Left hindlimb (tissue), 1 donor: ENCODE data around the gene PPCS.
"Not testable (repeated sequence)": the region's sequence is repeated elsewhere in the genome, so short reads cannot be mapped to it uniquely, and the experiment has no call there.

ENCODE experiments used
- DNase-seq: peaks from one replicate; pipeline ENCODE4 v3.0.0-alpha.2; 2018

Gene PPCS

DNA sequence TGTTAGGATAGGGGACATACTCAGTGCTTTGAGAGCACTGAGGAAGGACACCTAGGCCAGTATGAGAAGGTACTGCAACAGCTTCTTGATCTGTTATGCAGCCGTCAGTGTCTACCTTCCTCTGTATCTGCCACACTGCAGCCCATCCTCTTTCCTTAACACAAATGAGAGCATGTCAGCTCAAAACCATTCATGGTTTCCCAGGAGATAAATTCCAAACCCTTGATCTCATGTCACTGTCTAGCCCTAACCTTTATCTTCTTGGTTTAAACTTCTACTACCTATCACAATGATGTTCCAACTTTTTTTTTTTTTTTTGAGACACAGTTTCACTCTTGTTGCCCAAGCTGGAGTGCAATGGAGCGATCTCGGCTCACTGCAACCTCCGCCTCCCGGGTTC is 1.9 kb upstream of the PPCS start:
- no peak for DNase-seq

DNA sequence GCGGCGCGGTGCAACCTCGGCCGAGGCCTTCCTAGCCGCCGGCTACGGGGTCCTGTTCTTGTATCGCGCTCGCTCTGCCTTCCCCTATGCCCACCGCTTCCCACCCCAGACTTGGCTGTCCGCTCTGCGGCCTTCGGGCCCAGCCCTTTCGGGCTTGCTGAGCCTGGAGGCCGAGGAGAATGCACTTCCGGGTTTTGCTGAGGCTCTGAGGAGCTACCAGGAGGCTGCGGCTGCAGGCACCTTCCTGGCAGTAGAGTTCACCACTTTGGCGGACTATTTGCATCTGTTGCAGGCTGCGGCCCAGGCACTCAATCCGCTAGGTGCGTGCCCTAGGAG is 379 bp downstream of the PPCS start:
- DNase-seq, result no peak

DNA sequence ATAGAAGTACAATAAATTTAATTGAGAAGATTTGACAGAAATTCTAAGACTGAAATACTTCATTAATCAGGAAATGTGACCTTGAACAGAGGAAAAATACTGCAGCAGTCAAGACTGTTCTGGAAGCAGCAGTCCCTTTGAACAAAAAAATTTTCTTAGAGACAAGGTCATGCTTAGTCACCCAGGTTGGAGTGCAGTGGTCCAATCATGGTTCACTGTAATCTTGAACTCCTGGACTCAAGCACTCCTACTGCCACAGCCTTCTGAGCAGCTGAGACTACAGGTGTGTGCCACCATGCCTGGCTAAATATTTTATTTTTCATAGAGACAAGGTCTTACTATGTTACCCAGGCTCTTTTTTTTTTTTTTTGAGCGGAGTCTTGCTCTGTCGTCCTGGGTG is 4.9 kb downstream of the PPCS start:
- DNase-seq, result no peak

DNA sequence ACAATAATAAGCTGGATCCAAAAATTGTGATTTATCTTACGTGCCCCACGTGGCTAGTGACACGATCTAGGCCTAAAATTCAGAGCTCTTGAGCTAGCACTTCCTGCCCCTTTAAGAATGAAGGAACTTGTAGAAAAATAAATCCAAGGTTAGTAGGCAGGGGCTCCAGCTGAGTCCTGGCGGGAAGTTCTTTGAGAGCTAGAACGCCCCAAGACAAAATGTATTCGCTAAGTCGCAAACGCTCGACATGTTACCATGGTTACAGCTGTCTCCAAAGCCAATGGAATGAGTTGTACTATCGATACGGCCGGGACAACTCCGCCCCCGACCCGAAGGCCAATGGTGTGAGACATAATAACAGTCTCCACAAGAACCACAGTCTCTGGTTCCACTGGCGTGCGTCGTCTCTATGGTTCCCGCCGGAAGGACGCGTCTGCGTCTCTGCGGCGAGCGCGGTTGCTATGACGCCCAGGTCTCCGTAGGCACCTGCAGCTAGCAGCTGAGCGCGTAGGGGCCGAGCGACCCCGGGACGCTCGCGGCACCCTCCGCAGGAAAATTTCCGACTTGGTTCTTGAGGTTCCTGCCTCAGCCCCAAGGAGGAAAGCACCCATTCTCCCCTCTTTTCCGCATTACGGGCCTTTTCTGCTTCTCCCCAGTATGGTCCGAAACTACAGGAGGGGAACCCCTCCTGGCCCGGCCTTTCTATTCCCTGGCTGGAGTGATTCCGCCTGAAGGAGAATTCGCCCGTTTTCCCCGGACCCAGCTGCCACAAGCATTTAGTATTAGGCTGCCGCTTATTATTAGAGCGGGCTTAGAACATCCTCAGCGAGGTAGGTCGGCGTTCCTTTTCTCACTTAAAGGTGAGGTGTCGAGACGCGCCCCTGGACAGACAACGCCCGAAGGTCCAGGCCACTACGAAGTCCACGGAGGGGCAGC is 6.8 kb downstream of the PPCS start, which contains the start of gene CCDC30:
Gene CCDC30, plus strand, starts transcription at position 459 of the 936 bp plus-strand sequence. CDS start 17,266 bp downstream, outside the sequence.
- DNase-seq, result peak; percentile 96

DNA sequence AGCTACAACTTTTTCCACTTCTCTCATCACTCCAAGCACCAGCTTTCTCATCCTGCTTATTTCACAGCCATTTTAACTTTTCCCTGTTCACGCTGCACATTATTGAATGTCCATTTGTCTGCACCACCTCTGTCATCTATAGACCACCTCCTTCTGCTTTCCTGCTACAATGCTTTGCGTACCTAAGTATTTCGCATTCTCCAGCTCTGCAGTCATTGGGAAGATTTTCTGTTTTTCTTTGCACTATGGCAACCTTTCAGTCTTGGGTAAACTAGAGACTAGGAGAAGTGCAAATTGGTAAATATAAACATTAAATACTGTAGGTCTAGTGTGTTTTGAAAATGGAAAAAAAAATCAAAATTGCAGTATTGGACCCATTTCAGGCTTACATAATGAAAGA is 7.6 kb downstream of the PPCS start:
- no peak for DNase-seq

DNA sequence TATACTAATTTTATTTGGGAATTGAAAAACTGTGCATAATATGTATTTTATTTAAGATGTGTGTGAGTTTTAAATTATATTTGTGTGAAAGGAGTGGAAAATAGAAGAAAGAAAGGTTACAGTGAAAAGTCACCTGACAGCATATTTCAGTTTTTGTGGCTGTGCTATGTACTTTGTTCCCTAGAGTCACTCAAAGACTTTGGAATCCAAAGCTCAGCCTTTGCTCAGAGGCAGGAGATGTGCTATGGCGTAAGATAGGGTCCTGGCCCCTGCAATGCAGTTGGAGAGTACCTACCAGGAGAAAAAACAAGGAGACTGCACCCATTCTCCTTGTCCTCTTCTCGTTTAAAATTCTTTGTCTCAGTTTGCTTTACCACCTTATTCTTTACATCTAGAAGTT is 9.7 kb downstream of the PPCS start:
- DNase-seq, result no peak

DNA sequence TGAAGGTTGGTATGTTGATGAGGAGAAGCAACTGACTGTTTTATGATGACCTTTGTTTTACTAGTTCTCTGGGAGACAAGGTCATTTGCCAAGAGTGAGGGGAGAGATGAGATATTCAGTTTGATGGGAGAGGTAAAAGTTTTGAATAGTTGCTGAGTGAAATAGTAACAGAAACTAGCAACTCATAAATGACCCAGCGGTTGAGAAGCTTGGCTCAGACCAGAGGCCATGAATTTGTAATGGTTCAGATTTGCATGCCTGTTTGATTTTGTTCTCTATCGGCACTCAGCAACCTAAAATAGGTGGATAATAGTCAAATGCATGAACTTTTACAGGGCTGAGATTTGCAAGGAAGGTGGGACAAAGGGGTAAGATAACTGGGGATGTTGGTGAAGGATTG is 13.4 kb downstream of the PPCS start:
- DNase-seq, result no peak

DNA sequence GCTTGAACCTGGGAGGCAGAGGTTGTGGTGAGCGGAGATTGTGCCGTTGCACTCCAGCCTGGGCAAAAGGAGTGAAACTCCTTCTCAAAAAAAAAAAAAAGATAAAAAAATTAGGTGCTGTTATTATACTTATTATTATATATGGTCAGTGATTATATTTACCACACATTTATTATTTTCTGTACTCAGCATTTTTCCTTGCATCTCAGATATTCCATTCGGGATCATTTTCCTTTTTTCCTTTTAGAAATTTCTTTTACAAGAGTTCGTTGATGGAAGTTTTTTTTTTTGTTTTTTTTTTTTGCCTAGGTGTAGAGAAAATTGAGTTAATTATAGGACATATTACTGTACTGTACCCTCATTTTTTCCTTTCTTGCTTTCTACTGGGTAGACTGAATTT is 20.3 kb downstream of the PPCS start:
- no peak for DNase-seq

DNA sequence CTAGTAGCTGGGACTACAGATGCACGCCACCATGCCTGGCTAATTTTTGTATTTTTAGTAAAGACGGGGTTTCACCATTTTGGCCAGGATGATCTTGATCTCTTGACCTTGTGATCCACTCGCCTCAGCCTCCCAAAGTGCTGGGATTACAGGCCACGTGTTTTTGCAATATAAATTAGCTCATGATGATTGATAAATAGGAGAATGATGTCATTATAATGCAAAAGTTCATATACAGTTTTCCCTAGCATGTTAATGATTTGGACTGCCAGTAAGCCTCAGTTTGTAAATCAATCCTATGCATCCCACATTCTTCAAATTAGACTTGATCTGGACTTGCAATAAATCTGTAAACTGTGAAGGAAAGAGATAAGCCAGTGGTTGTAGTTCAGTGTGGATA is 21.0 kb downstream of the PPCS start:
- not testable (repeated sequence) for DNase-seq

DNA sequence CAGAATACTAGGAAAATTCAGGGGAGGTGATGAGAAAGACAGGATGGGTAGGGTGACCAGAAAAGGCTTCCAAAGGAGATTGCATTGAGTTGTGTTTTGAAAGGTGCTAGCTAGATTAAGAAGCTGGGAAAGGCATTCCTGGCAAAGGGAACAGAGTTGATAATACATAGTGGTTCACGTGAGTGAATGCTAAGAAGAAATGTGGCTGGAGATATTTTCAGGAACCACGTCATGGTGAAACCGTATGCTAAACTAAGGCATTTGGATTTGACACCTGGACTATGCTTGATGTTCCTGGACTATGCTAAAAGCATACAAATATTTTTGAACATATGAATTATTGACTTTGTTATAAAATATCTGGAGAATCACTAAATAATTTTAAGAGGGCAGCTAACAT is 21.4 kb downstream of the PPCS start:
- no peak for DNase-seq

DNA sequence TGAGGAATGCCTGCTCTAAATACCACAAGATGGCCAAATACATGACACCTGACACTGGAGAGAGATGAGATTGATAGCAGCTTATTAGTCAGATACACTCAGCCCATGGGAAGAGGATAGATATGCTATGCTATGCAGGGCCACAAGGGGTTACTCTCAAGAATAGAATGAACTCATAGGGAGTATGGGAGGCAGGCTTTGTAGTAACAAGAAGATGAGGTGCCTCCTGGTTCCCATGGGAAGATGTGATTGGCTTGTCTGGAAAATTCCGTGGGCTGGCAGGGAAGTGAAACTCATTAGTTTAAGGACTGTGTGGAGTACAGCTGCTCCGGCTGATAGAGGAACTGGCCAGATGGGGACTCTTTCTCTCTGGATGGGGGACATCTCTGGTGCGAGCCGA is 23.3 kb downstream of the PPCS start:
- DNase-seq, result no peak

DNA sequence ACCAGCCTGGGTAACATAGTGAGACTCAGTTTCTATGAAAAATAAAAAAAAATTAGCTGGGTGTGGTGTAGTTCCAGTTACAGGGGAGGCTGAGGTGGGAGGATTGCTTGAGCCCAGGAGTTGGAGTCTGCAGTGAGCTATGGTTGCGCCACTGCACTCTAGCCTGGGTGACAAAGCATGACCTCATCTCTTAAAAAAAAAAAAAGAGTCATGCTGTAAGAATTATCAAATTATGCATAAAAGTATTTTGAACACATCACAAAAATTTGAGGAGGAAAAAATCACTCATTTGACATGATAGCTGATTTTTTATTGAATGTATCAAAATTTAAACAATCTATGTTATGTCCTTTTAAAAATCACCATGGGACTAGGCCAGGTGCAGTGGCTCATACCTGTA is 24.6 kb downstream of the PPCS start:
- no peak for DNase-seq

DNA sequence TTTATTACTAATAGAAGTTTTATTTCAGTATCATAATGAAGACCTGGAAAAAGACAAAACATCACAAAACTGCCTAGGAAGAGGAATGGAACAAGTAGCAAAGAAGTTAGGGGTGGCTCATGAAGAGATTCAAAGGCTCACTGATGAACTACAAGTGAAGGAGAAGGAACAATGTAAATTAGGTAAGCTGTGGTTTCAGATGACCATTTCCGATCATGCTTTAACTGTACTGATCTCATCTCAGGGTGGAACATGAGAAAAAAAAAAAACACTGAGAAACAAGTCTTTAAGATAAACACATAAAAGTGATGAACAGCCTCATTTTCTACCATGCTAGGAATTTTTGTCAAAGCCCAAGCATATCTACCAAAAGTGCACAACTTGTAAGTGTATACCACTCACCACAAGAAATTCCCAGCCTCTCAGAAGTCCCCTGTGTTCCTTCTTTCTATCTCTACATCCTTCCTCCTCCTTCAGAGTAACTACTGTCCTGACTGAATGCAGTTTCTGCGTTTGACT is 26.4 kb downstream of the PPCS start:
- no peak for DNase-seq

DNA sequence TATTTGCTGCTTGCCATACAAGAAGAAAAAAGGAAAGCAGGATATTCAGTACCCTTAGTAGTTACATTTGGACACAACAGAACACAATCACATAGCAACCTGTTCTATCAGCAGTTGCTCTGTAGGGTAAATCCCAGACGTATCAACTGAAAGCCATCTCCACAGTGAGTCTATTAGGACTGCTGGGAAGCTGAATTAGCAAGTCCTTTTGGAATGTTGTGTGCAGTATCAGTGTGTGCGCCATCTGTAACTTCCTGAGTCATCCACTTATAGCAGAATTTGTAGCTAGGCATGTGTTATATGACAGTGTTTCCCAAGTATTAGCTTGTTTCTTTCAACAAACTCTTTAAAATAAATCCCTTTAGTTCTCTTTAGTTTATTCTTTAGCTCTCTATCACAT is 28.0 kb downstream of the PPCS start:
- DNase-seq, result no peak

DNA sequence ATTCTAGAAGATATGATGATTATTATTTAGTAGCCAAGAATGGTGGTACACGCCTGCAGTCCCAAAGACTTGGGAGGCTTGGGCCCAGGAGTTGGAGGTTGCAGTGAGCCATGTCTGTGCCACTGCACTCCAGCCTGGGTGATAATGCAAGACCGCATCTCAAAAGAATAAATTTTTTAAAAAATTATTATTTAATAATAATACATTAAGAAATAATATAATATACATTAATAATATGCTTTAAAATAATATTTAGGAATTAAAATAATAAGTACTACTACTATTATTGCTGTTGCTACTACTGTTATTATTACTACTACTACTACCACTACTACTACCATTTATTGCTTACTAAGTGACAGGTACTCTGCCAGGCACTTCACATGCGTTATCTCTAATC is 33.9 kb downstream of the PPCS start:
- DNase-seq, result no peak

DNA sequence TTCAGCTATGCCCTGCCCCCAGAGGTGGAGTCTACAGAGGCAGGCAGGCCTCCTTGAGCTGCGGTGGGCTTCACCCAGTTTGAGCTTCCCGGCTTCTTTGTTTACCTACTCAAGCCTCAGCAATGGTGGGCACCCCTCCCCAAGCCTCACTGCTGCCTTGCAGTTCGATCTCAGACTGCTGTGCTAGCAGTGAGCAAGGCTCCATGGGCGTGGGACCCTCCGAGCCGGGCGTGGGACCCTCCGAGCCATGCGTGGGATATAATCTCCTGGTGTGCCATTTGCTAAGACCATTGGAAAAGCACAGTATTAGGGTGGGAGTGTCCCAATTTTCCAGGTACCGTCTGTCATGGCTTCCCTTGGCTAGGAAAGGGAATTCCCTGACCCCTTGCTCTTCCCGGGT is 45.7 kb downstream of the PPCS start:
- not testable (repeated sequence) for DNase-seq

DNA sequence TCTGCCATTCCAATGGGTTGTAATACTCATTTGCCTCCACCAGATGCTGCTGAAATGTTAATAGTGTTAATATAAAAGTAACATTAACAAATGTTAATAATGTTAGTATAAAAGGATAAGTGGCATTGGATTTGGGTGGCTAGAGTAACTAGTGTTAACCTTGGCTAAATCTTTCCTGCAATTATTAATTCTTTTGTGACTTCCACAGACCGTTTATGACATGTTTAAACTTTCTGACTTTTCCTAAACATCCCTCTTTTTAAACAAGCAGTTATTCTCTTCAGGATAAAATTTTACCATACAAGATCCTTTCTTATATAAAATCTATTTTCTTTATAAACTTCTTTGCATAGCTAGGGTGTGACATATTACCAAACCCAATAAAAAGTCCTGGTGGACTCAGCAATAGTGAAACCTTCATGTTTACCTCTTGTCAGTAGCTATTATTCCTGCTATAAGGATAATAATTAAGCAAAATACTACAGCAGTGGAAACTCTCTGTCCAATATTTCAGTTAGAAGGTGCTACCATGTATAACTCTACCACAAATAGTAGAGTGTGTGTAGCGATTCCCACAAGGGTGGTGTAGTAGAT is 48.3 kb downstream of the PPCS start:
- DNase-seq, result no peak

DNA sequence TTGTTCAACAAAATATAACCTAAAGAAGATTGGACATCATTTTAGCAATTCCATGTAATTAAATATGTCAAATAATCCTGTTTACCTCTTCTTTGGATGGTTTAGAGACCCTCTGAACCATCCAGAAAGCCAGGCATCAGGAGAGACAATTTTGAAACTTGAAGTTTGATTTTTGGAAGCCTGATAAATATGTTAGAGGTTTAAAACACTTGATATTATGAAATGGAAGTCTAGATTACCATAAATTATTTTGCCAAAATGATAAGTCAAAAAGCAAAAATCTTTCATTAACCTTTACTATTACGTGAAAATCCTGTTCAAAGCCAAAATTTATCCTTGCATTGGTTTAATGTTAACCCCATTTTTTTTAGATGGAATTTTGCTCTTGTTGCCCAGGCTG is 50.2 kb downstream of the PPCS start:
- no peak for DNase-seq
